ENCODE data around the gene C13orf42.

C13orf42 gene

GRCh38 chr13:51067210-51067701, 43.8 kb downstream of the C13orf42 start:
- H3K36me3 ChIP-seq (ENCODE audit: control insufficient read depth in 2 of 2, insufficient read depth in 2 of 2, low read length in 2 of 2), result no peaks in the 10 kb centered on the region
- no peaks in the 10 kb centered on the region for H3K27me3 ChIP-seq (ENCODE audit: control insufficient read depth in 2 of 2, insufficient read depth in 2 of 2, low read length in 2 of 2)
- no peak overlapping the region for H3K27ac ChIP-seq (ENCODE audit: low read depth in 2 of 2, low read length in 2 of 2)
- no peak overlapping the region for H3K4me3 ChIP-seq (ENCODE audit: low read length in 2 of 2)
- H3K4me1 ChIP-seq (ENCODE audit: control insufficient read depth in 2 of 2, insufficient read depth in 2 of 2, low read length in 2 of 2), result no peaks in the 10 kb centered on the region
- no peak overlapping the region for H3K9ac ChIP-seq (ENCODE audit: low read depth in 1 of 2, low read length in 2 of 2)
- no peaks in the 10 kb centered on the region for H3K9me3 ChIP-seq (ENCODE audit: control insufficient read depth in 2 of 2, low read length in 2 of 2)

DNA sequence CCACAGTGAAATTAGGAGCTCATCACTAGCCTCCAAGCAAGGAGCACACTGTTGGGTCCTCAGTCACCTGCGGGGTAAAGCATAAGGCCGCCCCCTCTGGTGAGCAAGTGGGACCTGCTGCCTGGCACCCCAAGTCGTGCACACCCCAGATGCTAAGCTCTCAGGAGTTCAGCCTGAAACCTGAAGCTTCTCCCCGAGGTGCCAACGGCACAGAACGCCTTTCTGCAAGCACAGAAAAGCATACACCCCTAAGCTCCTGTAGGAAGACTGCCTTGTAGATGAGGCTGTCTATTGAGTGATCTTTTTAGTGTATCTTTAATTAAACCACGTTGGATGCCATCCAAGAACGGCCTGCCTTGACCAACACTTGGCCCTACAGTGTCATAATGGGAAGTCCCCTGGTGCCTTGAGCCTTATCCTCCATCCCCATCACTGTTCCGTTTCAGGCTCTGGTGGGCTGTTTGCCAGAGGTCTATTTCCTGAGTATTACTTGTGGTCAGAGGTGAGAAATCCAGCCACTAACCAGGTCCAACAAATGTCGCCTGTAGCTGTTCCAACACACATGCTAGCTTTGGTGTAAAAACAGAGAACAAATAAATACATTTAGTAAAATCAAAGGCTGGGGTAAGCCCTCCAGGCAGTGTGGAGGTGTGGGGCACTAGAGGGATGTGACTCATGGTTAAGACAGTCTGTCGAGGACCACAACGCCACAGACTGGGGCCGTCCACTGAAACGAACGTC, 44.8 kb downstream of the C13orf42 start:
- no peak overlapping the region for H3K27ac ChIP-seq (ENCODE audit: low read depth in 2 of 2, low read length in 2 of 2)
- H3K9me3 ChIP-seq (ENCODE audit: control insufficient read depth in 2 of 2, low read length in 2 of 2), result no peaks in the 10 kb centered on the region
- no peaks in the 10 kb centered on the region for H3K4me1 ChIP-seq (ENCODE audit: control insufficient read depth in 2 of 2, insufficient read depth in 2 of 2, low read length in 2 of 2)
- H3K27me3 ChIP-seq (ENCODE audit: control insufficient read depth in 2 of 2, insufficient read depth in 2 of 2, low read length in 2 of 2), result no peaks in the 10 kb centered on the region
- no peaks in the 10 kb centered on the region for H3K36me3 ChIP-seq (ENCODE audit: control insufficient read depth in 2 of 2, insufficient read depth in 2 of 2, low read length in 2 of 2)
- H3K9ac ChIP-seq (ENCODE audit: low read depth in 1 of 2, low read length in 2 of 2), result no peak overlapping the region
- no peak overlapping the region for H3K4me3 ChIP-seq (ENCODE audit: low read length in 2 of 2)

- H3K4me1 ChIP-seq (ENCODE audit: control insufficient read depth in 2 of 2, insufficient read depth in 2 of 2, low read length in 2 of 2), result no peaks in the 10 kb centered on the region
- H3K27ac ChIP-seq (ENCODE audit: low read depth in 2 of 2, low read length in 2 of 2), result no peak overlapping the region
- H3K36me3 ChIP-seq (ENCODE audit: control insufficient read depth in 2 of 2, insufficient read depth in 2 of 2, low read length in 2 of 2), result no peaks in the 10 kb centered on the region
- no peaks in the 10 kb centered on the region for H3K9me3 ChIP-seq (ENCODE audit: control insufficient read depth in 2 of 2, low read length in 2 of 2)
- H3K4me3 ChIP-seq (ENCODE audit: low read length in 2 of 2), result no peak overlapping the region
- H3K27me3 ChIP-seq (ENCODE audit: control insufficient read depth in 2 of 2, insufficient read depth in 2 of 2, low read length in 2 of 2), result no peaks in the 10 kb centered on the region
- no peak overlapping the region for H3K9ac ChIP-seq (ENCODE audit: low read depth in 1 of 2, low read length in 2 of 2)
These were observed 45.5 kb downstream of the C13orf42 start for GRCh38 chr13:51065372-51066090.

DNA sequence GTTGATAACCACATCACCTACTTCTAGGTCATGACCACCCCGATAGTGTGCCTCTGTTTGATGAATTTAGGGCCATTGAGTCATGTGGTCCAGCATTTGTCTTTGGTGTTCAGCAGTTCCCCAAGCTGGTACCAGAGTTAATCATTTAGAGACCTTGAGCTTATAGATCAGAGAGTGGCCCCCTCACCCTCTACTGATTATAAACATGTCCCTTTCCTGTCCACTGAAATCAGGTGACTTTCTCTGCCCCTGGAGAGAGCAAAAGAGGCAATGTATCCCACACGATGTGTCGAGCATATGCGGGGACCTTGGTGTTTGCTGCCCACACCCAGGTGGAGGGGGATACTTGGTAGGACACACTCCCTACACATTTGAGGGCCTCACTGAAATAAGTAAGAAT, 46.3 kb downstream of the C13orf42 start:
- H3K27me3 ChIP-seq (ENCODE audit: control insufficient read depth in 2 of 2, insufficient read depth in 2 of 2, low read length in 2 of 2), result no peaks in the 10 kb centered on the region
- H3K4me3 ChIP-seq (ENCODE audit: low read length in 2 of 2), result no peak overlapping the region
- no peak overlapping the region for H3K27ac ChIP-seq (ENCODE audit: low read depth in 2 of 2, low read length in 2 of 2)
- H3K36me3 ChIP-seq (ENCODE audit: control insufficient read depth in 2 of 2, insufficient read depth in 2 of 2, low read length in 2 of 2), result no peaks in the 10 kb centered on the region
- H3K9me3 ChIP-seq (ENCODE audit: control insufficient read depth in 2 of 2, low read length in 2 of 2), result no peaks in the 10 kb centered on the region
- no peak overlapping the region for H3K9ac ChIP-seq (ENCODE audit: low read depth in 1 of 2, low read length in 2 of 2)
- H3K4me1 ChIP-seq (ENCODE audit: control insufficient read depth in 2 of 2, insufficient read depth in 2 of 2, low read length in 2 of 2), result no peaks in the 10 kb centered on the region

- no peaks in the 10 kb centered on the region for H3K27me3 ChIP-seq (ENCODE audit: control insufficient read depth in 2 of 2, insufficient read depth in 2 of 2, low read length in 2 of 2)
- no peak overlapping the region for H3K27ac ChIP-seq (ENCODE audit: low read depth in 2 of 2, low read length in 2 of 2)
- H3K4me3 ChIP-seq (ENCODE audit: low read length in 2 of 2), result no peak overlapping the region
- H3K9me3 ChIP-seq (ENCODE audit: control insufficient read depth in 2 of 2, low read length in 2 of 2), result no peaks in the 10 kb centered on the region
- H3K4me1 ChIP-seq (ENCODE audit: control insufficient read depth in 2 of 2, insufficient read depth in 2 of 2, low read length in 2 of 2), result no peaks in the 10 kb centered on the region
- H3K9ac ChIP-seq (ENCODE audit: low read depth in 1 of 2, low read length in 2 of 2), result no peak overlapping the region
- H3K36me3 ChIP-seq (ENCODE audit: control insufficient read depth in 2 of 2, insufficient read depth in 2 of 2, low read length in 2 of 2), result no peaks in the 10 kb centered on the region
These were observed 47.2 kb downstream of the C13orf42 start for GRCh38 chr13:51063909-51064308.

GRCh38 chr13:51058461-51059167, 52.5 kb downstream of the C13orf42 start:
- Histone ChIP-seq H3K9me3 (ENCODE audit: control insufficient read depth in 2 of 2, low read length in 2 of 2) (no peaks in the 10 kb centered on the region), H3K27ac (ENCODE audit: low read depth in 2 of 2, low read length in 2 of 2) (no peak overlapping the region), H3K4me3 (ENCODE audit: low read length in 2 of 2) (no peak overlapping the region), H3K36me3 (ENCODE audit: control insufficient read depth in 2 of 2, insufficient read depth in 2 of 2, low read length in 2 of 2) (no peaks in the 10 kb centered on the region), H3K27me3 (ENCODE audit: control insufficient read depth in 2 of 2, insufficient read depth in 2 of 2, low read length in 2 of 2) (no peaks in the 10 kb centered on the region), H3K4me1 (ENCODE audit: control insufficient read depth in 2 of 2, insufficient read depth in 2 of 2, low read length in 2 of 2) (no peaks in the 10 kb centered on the region), H3K9ac (ENCODE audit: low read depth in 1 of 2, low read length in 2 of 2) (no peak overlapping the region)

DNA sequence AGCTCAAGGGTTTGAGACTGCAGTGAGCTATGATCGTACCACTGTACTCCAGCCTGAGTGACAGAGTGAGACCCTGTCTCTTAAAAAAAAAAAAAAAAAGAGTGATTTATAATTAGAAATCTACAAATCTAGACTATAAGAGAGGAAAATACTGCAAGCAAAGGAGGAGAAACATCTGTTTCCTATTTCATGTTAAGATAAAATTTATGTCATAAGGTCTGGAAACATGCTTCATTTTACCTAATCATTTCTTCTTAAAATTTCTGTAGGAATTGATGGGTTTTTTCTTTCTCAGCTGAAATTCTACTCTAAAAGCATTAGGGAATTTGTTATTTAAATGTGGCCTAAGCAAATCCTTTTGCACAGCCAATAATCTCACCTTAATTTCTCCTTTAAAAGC, 53.2 kb downstream of the C13orf42 start:
- H3K36me3 ChIP-seq (ENCODE audit: control insufficient read depth in 2 of 2, insufficient read depth in 2 of 2, low read length in 2 of 2), result no peaks in the 10 kb centered on the region
- H3K4me3 ChIP-seq (ENCODE audit: low read length in 2 of 2), result no peak overlapping the region
- H3K27me3 ChIP-seq (ENCODE audit: control insufficient read depth in 2 of 2, insufficient read depth in 2 of 2, low read length in 2 of 2), result no peaks in the 10 kb centered on the region
- H3K4me1 ChIP-seq (ENCODE audit: control insufficient read depth in 2 of 2, insufficient read depth in 2 of 2, low read length in 2 of 2), result no peaks in the 10 kb centered on the region
- no peak overlapping the region for H3K9ac ChIP-seq (ENCODE audit: low read depth in 1 of 2, low read length in 2 of 2)
- H3K27ac ChIP-seq (ENCODE audit: low read depth in 2 of 2, low read length in 2 of 2), result no peak overlapping the region
- no peaks in the 10 kb centered on the region for H3K9me3 ChIP-seq (ENCODE audit: control insufficient read depth in 2 of 2, low read length in 2 of 2)

- Histone ChIP-seq H3K4me1 (ENCODE audit: control insufficient read depth in 2 of 2, insufficient read depth in 2 of 2, low read length in 2 of 2) (no peaks in the 10 kb centered on the region), H3K9me3 (ENCODE audit: control insufficient read depth in 2 of 2, low read length in 2 of 2) (no peaks in the 10 kb centered on the region), H3K36me3 (ENCODE audit: control insufficient read depth in 2 of 2, insufficient read depth in 2 of 2, low read length in 2 of 2) (no peaks in the 10 kb centered on the region), H3K27ac (ENCODE audit: low read depth in 2 of 2, low read length in 2 of 2) (no peak overlapping the region), H3K4me3 (ENCODE audit: low read length in 2 of 2) (no peak overlapping the region), H3K9ac (ENCODE audit: low read depth in 1 of 2, low read length in 2 of 2) (no peak overlapping the region), H3K27me3 (ENCODE audit: control insufficient read depth in 2 of 2, insufficient read depth in 2 of 2, low read length in 2 of 2) (no peaks in the 10 kb centered on the region)
These were observed 54.1 kb downstream of the C13orf42 start for GRCh38 chr13:51057001-51057400.

- H3K36me3 ChIP-seq (ENCODE audit: control insufficient read depth in 2 of 2, insufficient read depth in 2 of 2, low read length in 2 of 2), result no peaks in the 10 kb centered on the region
- H3K4me3 ChIP-seq (ENCODE audit: low read length in 2 of 2), result no peak overlapping the region
- H3K4me1 ChIP-seq (ENCODE audit: control insufficient read depth in 2 of 2, insufficient read depth in 2 of 2, low read length in 2 of 2), result no peaks in the 10 kb centered on the region
- no peaks in the 10 kb centered on the region for H3K9me3 ChIP-seq (ENCODE audit: control insufficient read depth in 2 of 2, low read length in 2 of 2)
- H3K27ac ChIP-seq (ENCODE audit: low read depth in 2 of 2, low read length in 2 of 2), result no peak overlapping the region
- no peak overlapping the region for H3K9ac ChIP-seq (ENCODE audit: low read depth in 1 of 2, low read length in 2 of 2)
- no peaks in the 10 kb centered on the region for H3K27me3 ChIP-seq (ENCODE audit: control insufficient read depth in 2 of 2, insufficient read depth in 2 of 2, low read length in 2 of 2)
These were observed 58.5 kb downstream of the C13orf42 start for GRCh38 chr13:51052581-51052980.

All from mucosa of rectum (tissue), 2 donors.